A673 (cell line): Measurements from ENCODE around the gene TLCD3B.

ENCODE experiments used
- EZH2 ChIP-seq: fragments of 200-600 bp; sonication (generic); IDR thresholded peaks from 2 replicates; pipeline ENCODE4 v1.6.1; 2017; ENCODE audit warnings: borderline replicate concordance, low read depth, mild to moderate bottlenecking, mixed read lengths, antibody characterized with exemption, low read length; ENCODE audit not compliant: poor library complexity, severe bottlenecking
- TF ChIP-seq, protein P1 (sequence below): fragments of 300-800, 200-600 bp; sonication (generic); conservative IDR thresholded peaks from 2 replicates; pipeline ENCODE4 v1.5.1; 2017; ENCODE audit warnings: low read depth, mild to moderate bottlenecking, antibody characterized with exemption, low read length, moderate library complexity, mixed read lengths

GRCh38 chr16:30031477-30031918, 427 bp upstream of the TLCD3B start:
- TF ChIP-seq, protein P1, sequence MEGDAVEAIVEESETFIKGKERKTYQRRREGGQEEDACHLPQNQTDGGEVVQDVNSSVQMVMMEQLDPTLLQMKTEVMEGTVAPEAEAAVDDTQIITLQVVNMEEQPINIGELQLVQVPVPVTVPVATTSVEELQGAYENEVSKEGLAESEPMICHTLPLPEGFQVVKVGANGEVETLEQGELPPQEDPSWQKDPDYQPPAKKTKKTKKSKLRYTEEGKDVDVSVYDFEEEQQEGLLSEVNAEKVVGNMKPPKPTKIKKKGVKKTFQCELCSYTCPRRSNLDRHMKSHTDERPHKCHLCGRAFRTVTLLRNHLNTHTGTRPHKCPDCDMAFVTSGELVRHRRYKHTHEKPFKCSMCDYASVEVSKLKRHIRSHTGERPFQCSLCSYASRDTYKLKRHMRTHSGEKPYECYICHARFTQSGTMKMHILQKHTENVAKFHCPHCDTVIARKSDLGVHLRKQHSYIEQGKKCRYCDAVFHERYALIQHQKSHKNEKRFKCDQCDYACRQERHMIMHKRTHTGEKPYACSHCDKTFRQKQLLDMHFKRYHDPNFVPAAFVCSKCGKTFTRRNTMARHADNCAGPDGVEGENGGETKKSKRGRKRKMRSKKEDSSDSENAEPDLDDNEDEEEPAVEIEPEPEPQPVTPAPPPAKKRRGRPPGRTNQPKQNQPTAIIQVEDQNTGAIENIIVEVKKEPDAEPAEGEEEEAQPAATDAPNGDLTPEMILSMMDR, result no peak
- TF ChIP-seq EZH2, result no peak
